Raji (cell line): ENCODE data around the gene APBA2.

Experiments used
- POLR2A ChIP-seq: IDR thresholded peaks from 2 replicates; pipeline ENCODE4 v1.6.1; 2011; ENCODE audit warnings: low read depth, low read length, control low read depth; ENCODE audit not compliant: insufficient read depth

The APBA2 gene

GRCh38 chr15:29139072-29139471 is 253.3 kb downstream of the APBA2 start:
- TF ChIP-seq POLR2A, result no peak

DNA sequence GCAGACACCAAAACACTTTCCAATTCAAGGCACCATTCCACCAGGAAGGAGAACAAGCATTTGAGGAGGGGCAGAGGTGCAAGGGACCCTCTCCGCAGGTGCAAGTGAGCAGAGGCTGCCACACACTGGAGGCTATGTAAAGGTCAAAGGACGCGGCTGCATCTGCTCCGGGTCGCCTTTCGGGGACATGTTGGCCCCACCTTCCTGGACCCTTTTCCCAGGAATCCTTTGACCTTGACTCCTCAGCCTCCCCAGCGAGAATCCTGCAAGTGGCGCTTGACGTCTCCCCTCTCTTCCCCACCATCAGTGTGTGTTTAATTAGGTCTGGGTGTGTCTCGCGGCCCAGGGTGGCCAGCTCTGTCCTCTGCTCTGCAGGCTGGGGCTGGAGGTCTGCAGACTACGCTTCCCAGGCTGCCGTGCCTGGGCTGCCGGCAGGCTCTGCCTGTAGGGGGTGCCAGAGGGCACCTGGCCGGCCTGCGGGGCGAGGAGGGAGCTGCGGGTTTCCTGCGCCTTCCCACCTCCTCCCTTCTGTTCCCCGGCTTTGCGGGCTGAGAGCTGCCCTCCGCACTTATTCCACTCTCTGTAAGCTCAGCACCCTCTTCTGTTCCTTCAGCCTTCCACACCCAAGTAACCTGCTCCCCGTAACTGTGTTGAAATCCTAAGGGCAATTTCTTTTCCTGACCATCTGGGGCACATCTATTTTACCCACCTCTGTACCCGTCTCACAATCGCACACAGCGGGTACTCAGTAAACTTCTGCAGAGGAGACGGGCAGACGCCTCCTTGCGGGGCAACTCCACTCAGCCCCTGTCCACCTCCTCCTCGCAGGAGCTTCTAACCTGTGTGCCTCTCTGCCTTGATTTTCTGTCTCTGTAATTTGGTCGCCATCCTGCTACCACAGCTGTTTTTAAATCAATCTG is 254.0 kb downstream of the APBA2 start:
- no peak for TF ChIP-seq POLR2A

- TF ChIP-seq POLR2A, result no peak
Measured at GRCh38 chr15:29140475-29141307, 254.9 kb downstream of the APBA2 start.

DNA sequence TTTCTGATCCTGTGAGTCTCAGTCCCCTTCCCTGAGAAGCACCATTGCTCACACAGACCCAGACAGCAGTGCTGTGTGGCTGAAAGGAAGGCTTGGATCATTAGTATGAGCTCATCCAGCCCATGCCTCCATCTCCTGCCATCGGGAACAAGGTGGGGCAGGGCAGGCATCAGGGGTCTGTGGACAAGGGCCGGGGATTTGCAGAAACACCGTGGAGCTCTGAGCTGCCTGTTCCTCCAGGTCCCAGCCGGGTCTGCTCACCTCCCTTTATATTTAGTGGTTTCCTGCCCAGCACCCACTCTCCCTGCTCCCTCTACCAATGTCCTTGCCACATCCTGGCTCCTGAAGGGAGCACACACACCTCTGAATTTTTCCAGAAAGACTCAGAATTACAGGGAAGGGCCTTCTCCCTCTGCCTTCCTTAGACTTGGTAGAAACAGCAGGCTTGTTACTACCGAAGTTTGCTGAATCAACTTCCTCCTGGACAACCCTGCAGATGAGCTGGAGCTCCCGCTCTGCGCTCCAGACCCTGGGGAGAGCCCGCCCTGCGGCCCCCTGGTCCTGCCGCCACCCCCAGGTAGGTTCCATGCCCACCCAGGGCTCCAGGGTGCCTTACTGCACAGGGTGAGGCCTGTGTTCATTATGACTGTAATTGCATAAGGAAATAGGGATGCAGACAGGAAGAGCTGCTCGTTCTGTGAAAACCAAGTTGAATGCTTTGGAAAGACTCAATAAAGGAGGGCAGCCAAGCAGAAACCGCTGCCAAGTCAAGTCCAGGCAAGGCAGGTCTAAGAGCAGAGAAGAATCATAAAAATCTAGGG is 255.7 kb downstream of the APBA2 start:
- no peak for TF ChIP-seq POLR2A

DNA sequence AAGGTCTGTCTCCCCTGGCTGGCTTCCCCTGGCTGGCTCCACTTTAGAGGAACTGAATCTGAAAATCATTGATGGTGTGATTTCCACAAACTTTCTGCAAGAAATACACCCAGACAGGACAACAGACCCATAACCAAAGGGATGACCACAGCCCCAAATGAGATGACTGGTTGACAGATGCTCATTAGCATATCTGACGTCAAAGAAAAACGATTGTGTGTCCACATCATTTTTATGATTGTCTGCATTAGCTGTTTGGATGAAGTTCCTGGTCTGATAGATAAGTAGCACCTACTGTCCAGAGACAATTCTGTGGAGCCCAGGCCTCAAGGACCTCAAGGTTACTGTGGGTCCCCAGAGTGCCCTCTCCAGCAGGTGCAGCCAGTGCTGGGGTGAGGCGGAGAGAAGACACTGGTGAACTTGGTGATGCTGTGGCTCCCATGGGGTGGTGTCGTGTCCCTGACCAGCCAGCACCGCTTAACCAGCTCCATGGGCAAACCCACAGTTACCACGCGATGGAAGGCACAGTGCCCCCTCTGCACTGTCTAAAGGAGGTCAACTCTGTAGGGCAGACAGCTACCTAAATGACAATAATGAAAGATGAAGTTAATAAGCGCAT is 256.5 kb downstream of the APBA2 start:
- TF ChIP-seq POLR2A, result no peak

DNA sequence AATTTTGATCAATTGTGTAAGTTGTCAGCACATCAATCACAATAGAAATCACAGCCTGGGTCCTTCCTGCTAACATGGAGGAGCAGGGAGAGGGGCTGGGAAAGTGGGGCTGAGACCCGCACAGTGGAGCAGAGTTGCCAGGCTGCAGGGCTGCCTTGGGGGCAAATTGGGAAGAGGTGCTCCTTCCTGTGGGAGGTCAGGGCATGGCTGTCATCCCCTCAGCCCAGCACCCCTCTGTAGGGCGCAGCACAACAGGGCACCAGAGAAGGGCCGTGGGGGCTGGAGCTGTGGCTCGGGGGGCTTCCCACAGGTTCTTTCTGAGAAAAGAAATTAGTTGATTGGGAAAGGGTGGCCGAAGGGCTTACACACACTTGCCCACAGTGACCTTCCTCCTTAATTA is 257.5 kb downstream of the APBA2 start:
- TF ChIP-seq POLR2A, result no peak

- no peak for TF ChIP-seq POLR2A
Measured at GRCh38 chr15:29143909-29144635, 258.3 kb downstream of the APBA2 start.

DNA sequence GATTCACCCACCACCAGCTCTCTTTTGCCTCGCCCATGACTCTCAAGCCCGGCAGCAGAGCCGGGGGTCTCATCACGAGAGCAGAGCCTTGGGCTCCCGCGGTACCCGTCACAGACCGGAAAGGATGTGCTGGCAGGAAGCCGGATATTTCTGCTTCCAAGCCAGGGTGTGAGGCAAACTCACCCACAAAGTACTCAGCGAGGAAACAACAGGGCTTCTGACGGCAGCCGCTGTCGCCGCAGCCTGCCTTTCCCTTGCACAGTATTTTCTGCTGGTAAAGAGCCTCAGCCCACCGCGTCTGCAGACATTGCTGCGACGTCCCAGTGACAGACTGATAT is 263.9 kb downstream of the APBA2 start:
- no peak for TF ChIP-seq POLR2A

GRCh38 chr15:29150515-29151483 is 265.0 kb downstream of the APBA2 start:
- no peak for TF ChIP-seq POLR2A

GRCh38 chr15:29151484-29151857 is 265.7 kb downstream of the APBA2 start:
- TF ChIP-seq POLR2A, result no peak

GRCh38 chr15:29156521-29156920 is 270.7 kb downstream of the APBA2 start:
- TF ChIP-seq POLR2A, result no peak

- no peak for TF ChIP-seq POLR2A
Measured at GRCh38 chr15:29159771-29160455, 274.1 kb downstream of the APBA2 start.
